NOMO-1 treated with DMSO at 0.1 percent for 48 hours (cell line): Measurements from ENCODE around the gene PNLDC1.
"Not testable (repeated sequence)": the region's sequence is repeated elsewhere in the genome, so short reads cannot be mapped to it uniquely, and the experiment has no call there.

Source experiments
- DNase-seq: peaks from one replicate; lab custom pipeline; 2025; ENCODE audit not compliant: unreplicated experiment; lab: John Stamatoyannopoulos, UW

PNLDC1 gene

GRCh38 chr6:159844737-159845645, 44.9 kb downstream of the PNLDC1 start:
- DNase-seq = no peak

- not testable (repeated sequence) for DNase-seq
These were observed 48.5 kb downstream of the PNLDC1 start for GRCh38 chr6:159848552-159848951.

- DNase-seq = not testable (repeated sequence)
These were observed 49.8 kb downstream of the PNLDC1 start for GRCh38 chr6:159849851-159850250.

- DNase-seq = peak; percentile 66
These were observed 52.8 kb downstream of the PNLDC1 start for GRCh38 chr6:159852877-159853276.

- DNase-seq = no peak
These were observed 53.7 kb downstream of the PNLDC1 start for GRCh38 chr6:159853754-159854153.

- DNase-seq = no peak
These were observed 54.9 kb downstream of the PNLDC1 start for GRCh38 chr6:159854959-159855358.

GRCh38 chr6:159858259-159858658, 58.2 kb downstream of the PNLDC1 start:
- no peak for DNase-seq

GRCh38 chr6:159860482-159860881, 60.4 kb downstream of the PNLDC1 start:
- no peak for DNase-seq

GRCh38 chr6:159862103-159862502, 62.0 kb downstream of the PNLDC1 start:
- no peak for DNase-seq

GRCh38 chr6:159863341-159863740, 63.3 kb downstream of the PNLDC1 start:
- peak; percentile 53 for DNase-seq

GRCh38 chr6:159865226-159865920, 65.3 kb downstream of the PNLDC1 start:
- DNase-seq = no peak

- no peak for DNase-seq
These were observed 66.5 kb downstream of the PNLDC1 start for GRCh38 chr6:159866286-159867247.
